IPS DF 6.9 (cell line): Measurements from ENCODE around the gene CACNA2D3.

Source experiments
- DNase-seq: peaks from one replicate; pipeline ENCODE4 v3.0.0-alpha.2; 2013; ENCODE audit warnings: low read depth, low spot score
- H3K27ac ChIP-seq: one replicate; pipeline ENCODE4 v1.5.1; 2013; ENCODE audit warnings: low read length, control low read depth
- H3K27me3 ChIP-seq: 2 replicates; pipeline ENCODE4 v1.6.1; 2013; ENCODE audit warnings: mild to moderate bottlenecking, low read length; ENCODE audit not compliant: control insufficient read depth, insufficient read depth
- H3K36me3 ChIP-seq: 2 replicates; pipeline ENCODE4 v1.6.1; 2013; ENCODE audit warnings: low read length; ENCODE audit not compliant: control insufficient read depth, insufficient read depth
- H3K4me1 ChIP-seq: 2 replicates; pipeline ENCODE4 v1.6.1; 2013; ENCODE audit warnings: low read length; ENCODE audit not compliant: control insufficient read depth, insufficient read depth
- H3K4me3 ChIP-seq: 2 replicates; pipeline ENCODE4 v1.5.1; 2013; ENCODE audit warnings: mild to moderate bottlenecking, low read length
- H3K9me3 ChIP-seq: 2 replicates; pipeline ENCODE4 v1.6.1; 2013; ENCODE audit warnings: low read length, inconsistent platforms; ENCODE audit not compliant: control insufficient read depth, insufficient read depth
- WGBS: extraction: QIAGEN DNeasy Blood & Tissue Kit; methylation state at CpG from one replicate; pipeline ENCODE4 v1.1.7; 2013; ENCODE audit warnings: mixed read lengths, missing lambda C conversion rate; ENCODE audit not compliant: insufficient read length, insufficient coverage; 5-methylcytosine and 5-hydroxymethylcytosine counted together

Gene CACNA2D3

DNA sequence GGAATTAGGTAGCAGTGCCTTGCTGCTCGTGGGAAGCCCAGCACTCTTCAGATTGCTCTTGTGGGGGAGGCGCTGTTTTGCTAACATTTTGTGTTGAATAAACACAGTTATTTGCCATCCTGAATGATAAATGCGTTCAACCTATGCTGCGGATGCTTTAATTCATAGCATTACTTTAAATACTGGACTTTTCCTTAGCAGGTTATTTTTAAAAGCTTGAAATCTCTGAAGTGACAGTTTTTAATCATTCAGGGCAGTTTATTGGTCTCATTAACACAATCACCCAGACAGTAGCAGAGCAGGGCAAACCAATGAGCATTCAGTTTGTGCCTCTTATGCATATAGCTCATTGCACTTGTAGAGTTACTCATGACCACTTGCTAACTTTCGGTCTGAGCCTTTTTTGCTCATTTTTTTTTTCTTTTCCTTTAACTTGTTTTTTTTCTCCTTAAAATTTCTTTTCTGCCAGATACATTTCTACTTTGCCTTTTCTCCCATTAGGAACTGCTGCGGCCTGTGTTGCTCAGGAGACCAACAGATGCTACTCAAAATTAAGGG is 5.2 kb downstream of the CACNA2D3 start:
- Histone ChIP-seq H3K36me3 (no peaks in the 10 kb centered on the region), H3K4me3 (no peak overlapping the region), H3K27me3 (peaks cover 18% of the 10 kb centered on the region), H3K27ac (no peak overlapping the region), H3K4me1 (0 out of 2 replicates have a peak, but pooled peaks cover 1% of the 10 kb centered on the region), H3K9me3 (no peaks in the 10 kb centered on the region)
- DNase-seq, result no peak
- WGBS, result no CpG with 5 or more reads among the region's 6 CpGs

DNA sequence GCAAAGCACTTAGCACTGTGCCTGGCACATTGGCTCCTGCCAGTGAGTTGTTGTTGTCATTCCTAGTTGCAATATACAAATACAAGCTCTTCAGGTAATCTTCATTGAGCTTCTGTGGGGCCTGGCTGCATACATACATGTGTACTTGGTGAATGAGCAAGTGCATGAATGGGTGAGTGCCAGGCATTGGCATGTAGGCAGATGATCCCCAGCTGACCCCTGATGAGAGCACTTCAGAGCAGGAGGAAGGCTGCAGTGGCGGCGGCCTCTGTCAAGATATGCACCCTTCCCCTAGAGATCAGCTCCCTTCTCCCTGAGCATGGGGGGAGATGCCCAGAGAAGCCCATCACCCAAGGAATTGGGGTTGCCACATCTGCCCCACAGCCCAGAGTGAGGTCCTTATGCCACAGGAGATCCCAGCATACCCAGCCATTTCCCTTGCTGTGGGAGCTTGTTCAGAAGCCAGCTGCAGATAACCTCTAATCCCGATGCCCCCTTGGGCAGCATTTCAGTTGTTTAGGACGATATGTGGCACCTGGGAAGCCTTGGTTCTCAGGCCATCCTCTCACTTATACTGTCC is 8.8 kb downstream of the CACNA2D3 start:
- DNase-seq, result no peak
- Histone ChIP-seq H3K4me1 (no peaks in the 10 kb centered on the region; the same call in 1 of the 2 replicates), H3K9me3 (no peaks in the 10 kb centered on the region), H3K27me3 (no peaks in the 10 kb centered on the region), H3K36me3 (no peaks in the 10 kb centered on the region), H3K4me3 (no peak overlapping the region), H3K27ac (no peak overlapping the region)
- WGBS, result no CpG with 5 or more reads among the region's 4 CpGs

DNA sequence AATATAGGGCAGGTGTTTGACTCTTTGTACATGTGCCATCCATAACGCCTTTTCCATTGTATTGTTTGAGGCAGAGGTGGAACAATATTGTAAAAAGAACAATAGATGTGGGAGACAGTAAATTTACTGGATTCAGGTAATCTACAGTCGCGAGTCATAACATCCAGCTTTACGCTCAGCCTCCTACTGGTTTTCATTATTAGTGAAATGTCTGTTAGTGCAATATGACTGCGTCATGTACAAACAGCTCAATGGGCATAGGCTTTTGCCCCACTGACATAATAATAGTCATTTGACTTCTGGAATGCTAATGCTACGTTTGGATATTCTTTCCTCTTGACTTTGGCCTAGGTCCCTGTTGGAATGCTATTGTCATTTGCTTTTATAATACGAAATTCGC is 9.5 kb downstream of the CACNA2D3 start:
- peaks cover 3% of the 10 kb centered on the region; the same call in 1 of the 2 replicates for H3K4me1 ChIP-seq
- no peak for DNase-seq
- H3K36me3 ChIP-seq, result no peaks in the 10 kb centered on the region
- no peak overlapping the region for H3K4me3 ChIP-seq
- H3K27ac ChIP-seq, result no peak overlapping the region
- H3K9me3 ChIP-seq, result no peaks in the 10 kb centered on the region
- WGBS, result no CpG with 5 or more reads among the region's 8 CpGs
- H3K27me3 ChIP-seq, result no peaks in the 10 kb centered on the region

DNA sequence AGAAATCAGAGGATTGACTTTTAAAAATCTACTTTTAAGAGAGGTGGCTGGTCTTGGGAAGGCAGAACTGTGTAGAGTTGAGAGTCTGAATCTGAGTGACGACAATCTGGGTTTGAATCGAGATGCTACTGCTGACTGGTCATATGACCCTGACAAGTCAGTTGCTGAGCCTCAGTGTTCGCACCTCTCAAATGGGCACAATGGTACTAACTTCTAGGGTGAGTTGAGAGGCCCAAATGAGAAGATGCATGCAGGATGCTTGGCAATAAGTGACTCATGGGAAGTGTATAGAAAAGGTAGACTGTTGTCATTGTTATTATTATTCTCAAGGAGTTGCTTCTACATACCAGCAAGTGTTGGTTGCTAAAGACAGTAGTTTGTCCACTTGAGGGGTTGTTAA is 10.3 kb downstream of the CACNA2D3 start:
- Histone ChIP-seq H3K4me1 (peaks cover 3% of the 10 kb centered on the region; the same call in 1 of the 2 replicates), H3K36me3 (no peaks in the 10 kb centered on the region), H3K4me3 (no peak overlapping the region), H3K27ac (no peak overlapping the region), H3K27me3 (no peaks in the 10 kb centered on the region), H3K9me3 (no peaks in the 10 kb centered on the region)
- no peak for DNase-seq
- no CpG with 5 or more reads among the region's 3 CpGs for WGBS

DNA sequence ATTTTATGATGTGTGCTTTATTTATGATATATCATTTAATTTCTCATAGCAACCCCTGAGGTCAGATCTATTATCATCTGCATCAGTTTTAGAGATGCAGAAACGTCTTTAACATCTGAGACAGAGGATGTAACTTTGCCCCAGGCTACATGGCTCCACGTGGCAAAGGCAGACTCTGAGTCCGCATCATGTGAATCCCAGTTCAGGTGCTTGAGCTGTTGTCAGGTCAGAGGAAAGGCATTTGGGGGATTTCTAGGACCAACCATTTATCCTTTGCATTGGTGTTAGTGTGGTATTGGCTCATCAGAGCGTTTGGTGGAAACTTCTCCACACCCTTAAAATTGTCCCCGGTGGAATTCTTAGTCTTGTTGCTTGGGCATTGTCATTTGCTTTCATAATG is 10.8 kb downstream of the CACNA2D3 start:
- Histone ChIP-seq H3K4me1 (peaks cover 3% of the 10 kb centered on the region; the same call in 1 of the 2 replicates), H3K27ac (no peak overlapping the region), H3K4me3 (no peak overlapping the region), H3K36me3 (no peaks in the 10 kb centered on the region), H3K9me3 (no peaks in the 10 kb centered on the region), H3K27me3 (no peaks in the 10 kb centered on the region)
- no peak for DNase-seq
- WGBS, result no CpG with 5 or more reads among the region's 5 CpGs

DNA sequence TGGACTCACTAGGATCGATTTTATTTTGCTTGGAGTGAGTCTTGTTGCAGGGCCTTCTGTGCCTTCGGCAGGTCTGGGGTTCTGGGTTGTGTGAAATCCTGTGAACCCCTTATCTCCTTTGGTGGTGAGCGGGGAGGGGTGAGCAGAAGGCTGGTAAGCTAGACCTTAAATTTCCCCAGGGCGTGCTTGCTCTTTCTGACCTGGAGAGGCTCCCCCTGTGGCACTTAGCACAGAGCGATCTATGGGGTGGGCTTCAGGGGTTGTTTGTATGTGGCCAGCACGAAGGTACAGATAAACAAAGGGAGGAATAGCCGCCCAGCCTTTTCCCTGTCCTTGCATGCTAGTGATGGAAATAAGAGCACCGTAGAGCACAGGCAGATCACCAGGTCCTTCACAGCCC is 11.8 kb downstream of the CACNA2D3 start:
- Histone ChIP-seq H3K9me3 (no peaks in the 10 kb centered on the region), H3K4me3 (no peak overlapping the region), H3K27ac (no peak overlapping the region), H3K4me1 (peaks cover 3% of the 10 kb centered on the region; the same call in 1 of the 2 replicates), H3K27me3 (no peaks in the 10 kb centered on the region), H3K36me3 (no peaks in the 10 kb centered on the region)
- no CpG with 5 or more reads among the region's 8 CpGs for WGBS
- no peak for DNase-seq

DNA sequence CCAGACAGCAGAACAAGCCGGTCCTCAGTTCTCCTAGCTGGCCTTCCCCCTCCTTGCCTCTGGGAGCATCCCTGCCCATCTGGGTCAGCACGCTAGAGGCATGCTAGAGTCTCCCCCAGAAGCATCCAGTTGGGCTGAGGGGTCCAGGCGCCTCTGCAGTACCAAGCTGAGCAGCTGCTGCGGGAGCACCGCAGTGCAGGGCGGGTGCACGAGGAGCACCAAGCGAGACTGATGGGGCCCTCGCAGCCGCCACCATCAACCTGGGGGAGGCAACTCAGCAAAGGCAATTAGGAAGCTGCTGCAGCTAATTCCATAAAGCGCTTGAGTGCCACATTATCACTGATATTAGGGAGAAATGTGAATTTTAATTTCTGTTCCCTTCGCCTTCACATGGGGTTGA is 12.4 kb downstream of the CACNA2D3 start:
- no peak overlapping the region for H3K27ac ChIP-seq
- H3K4me3 ChIP-seq, result no peak overlapping the region
- no peak for DNase-seq
- no CpG with 5 or more reads among the region's 12 CpGs for WGBS
- H3K4me1 ChIP-seq, result peaks cover 3% of the 10 kb centered on the region; the same call in 1 of the 2 replicates
- H3K36me3 ChIP-seq, result no peaks in the 10 kb centered on the region
- no peaks in the 10 kb centered on the region for H3K9me3 ChIP-seq
- no peaks in the 10 kb centered on the region for H3K27me3 ChIP-seq

DNA sequence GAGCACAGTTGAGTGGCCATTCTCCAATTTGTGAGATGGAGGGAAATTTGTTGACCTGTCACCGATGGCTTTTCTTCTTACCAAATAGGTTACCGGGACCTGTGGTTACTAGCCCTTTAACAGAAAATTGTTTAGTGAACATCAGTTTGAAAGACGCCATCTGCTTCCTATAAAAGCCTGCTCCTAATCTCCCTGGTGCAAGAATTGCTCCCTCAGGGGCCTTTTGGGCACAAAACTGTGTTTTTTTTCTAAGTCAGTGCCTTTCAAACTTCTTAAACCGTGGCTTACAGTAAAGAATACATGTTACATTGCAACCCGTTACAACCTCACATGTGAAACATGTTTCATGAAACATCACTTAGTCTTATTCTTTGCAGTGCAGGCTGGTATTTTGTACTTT is 15.0 kb downstream of the CACNA2D3 start:
- Histone ChIP-seq H3K4me3 (no peak overlapping the region), H3K27ac (no peak overlapping the region), H3K36me3 (no peaks in the 10 kb centered on the region), H3K27me3 (no peaks in the 10 kb centered on the region), H3K4me1 (peaks cover 3% of the 10 kb centered on the region; the same call in 1 of the 2 replicates), H3K9me3 (no peaks in the 10 kb centered on the region)
- WGBS, result no CpG with 5 or more reads among the region's 5 CpGs
- no peak for DNase-seq

DNA sequence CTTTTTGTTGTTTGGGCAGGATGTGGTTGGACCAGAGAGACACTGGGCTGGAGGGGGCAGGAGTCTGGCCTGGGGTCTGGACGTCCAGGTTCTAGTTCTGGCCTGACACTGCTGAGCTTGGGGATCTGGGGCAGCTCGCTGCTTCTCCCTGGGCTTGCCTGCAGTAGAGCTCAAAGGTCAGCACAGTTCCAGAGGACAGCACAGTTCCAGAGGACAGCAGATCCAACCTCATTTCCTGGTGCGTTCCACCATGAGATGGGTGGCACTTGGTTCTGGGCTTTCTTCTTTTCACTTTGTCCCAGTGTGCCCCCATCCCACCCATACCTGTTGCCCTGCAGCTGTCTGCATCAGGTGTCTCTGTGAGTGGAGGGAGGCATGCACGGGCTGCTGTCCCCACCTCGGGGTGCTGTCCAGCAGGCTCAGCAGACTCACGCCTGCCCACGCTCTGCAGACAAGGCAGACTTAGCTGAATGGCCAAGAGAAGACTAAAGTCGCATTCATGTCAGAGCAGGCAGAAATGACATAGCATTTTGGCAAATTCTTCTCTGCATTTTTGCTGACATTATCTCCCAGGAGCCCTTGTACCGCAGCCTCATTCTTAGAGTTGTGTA is 16.7 kb downstream of the CACNA2D3 start:
- H3K27me3 ChIP-seq, result no peaks in the 10 kb centered on the region
- no CpG with 5 or more reads among the region's 9 CpGs for WGBS

DNA sequence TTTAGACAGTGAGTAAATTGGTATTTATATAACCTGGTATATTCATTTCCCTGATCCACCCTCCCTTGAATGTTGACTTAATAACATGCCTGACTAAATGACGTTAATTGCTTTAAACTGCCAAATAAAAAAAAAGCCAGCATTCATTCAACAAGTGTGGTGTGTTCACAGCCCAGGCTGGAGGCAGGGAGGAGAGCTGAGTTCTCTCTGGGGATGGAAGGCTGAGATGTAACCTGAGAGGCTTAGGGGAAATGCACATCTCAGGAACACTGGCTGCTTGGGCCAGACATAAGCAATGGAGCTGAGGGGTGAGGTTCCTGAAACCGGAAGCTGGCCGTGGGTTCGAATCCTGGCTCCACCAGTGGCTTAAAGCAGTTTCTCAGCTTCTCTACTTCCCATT is 17.3 kb downstream of the CACNA2D3 start:
- H3K4me3 ChIP-seq, result no peak overlapping the region
- peaks cover 3% of the 10 kb centered on the region; the same call in 1 of the 2 replicates for H3K4me1 ChIP-seq
- no peak for DNase-seq
- no CpG with 5 or more reads among the region's 4 CpGs for WGBS
- H3K9me3 ChIP-seq, result no peaks in the 10 kb centered on the region
- no peaks in the 10 kb centered on the region for H3K27me3 ChIP-seq
- H3K27ac ChIP-seq, result no peak overlapping the region
- H3K36me3 ChIP-seq, result no peaks in the 10 kb centered on the region

More for the DNA sequence above, 16.7 kb downstream of the CACNA2D3 start:
- Histone ChIP-seq H3K36me3 (no peaks in the 10 kb centered on the region), H3K4me3 (no peak overlapping the region), H3K9me3 (no peaks in the 10 kb centered on the region), H3K27ac (no peak overlapping the region), H3K4me1 (peaks cover 3% of the 10 kb centered on the region; the same call in 1 of the 2 replicates)
- no peak for DNase-seq
